WTC11 (cell line): ENCODE measurements around the gene EID2B. TPM values are rescaled to one million over a fixed set of nuclear protein-coding genes. Genes with fewer than 3 reads are reported as not detected.

Experiments used
- AR ChIP-seq: fragments of 250-450 bp; sonication (Bioruptor Pico); IDR thresholded peaks from 2 replicates; pipeline ENCODE4 v1.9.0; 2021; ENCODE audit warnings: mild to moderate bottlenecking
- CBFB ChIP-seq: sonication (generic); formaldehyde crosslinking; IDR thresholded peaks from 2 replicates; pipeline ENCODE4 v1.8.1; 2022; ENCODE audit warnings: mild to moderate bottlenecking, low read depth, missing genetic modification reagents
- CDX4 ChIP-seq: fragments of 250-450 bp; sonication (Bioruptor Pico); IDR thresholded peaks from 2 replicates; pipeline ENCODE4 v1.9.0; 2021; ENCODE audit warnings: moderate library complexity, mild to moderate bottlenecking, inconsistent platforms, borderline replicate concordance
- GABPB1 ChIP-seq: sonication (generic); formaldehyde crosslinking; IDR thresholded peaks from 2 replicates; pipeline ENCODE4 v1.8.1; 2023; ENCODE audit warnings: mild to moderate bottlenecking, missing genetic modification reagents
- MYBL2 ChIP-seq: sonication (generic); formaldehyde crosslinking; IDR thresholded peaks from 2 replicates; pipeline ENCODE4 v1.8.1; 2023; ENCODE audit warnings: mild to moderate bottlenecking, moderate library complexity, missing genetic modification reagents
- NR1H2 ChIP-seq: sonication (generic); formaldehyde crosslinking; IDR thresholded peaks from 2 replicates; pipeline ENCODE4 v1.9.0; 2021; ENCODE audit warnings: mild to moderate bottlenecking, moderate library complexity, missing genetic modification reagents
- NR3C1 ChIP-seq: sonication (generic); formaldehyde crosslinking; conservative IDR thresholded peaks from 2 replicates; pipeline ENCODE4 v1.8.1; 2023; ENCODE audit warnings: low read depth, mild to moderate bottlenecking, missing genetic modification reagents
- PRRX2 ChIP-seq: fragments of 250-450 bp; sonication (Bioruptor Pico); IDR thresholded peaks from 2 replicates; pipeline ENCODE4 v1.8.0; 2021; ENCODE audit warnings: mild to moderate bottlenecking
- SMAD4 ChIP-seq: sonication (generic); formaldehyde crosslinking; IDR thresholded peaks from 2 replicates; pipeline ENCODE4 v1.8.0; 2022; ENCODE audit warnings: mild to moderate bottlenecking, missing genetic modification reagents
- TEAD4 ChIP-seq: sonication (generic); formaldehyde crosslinking; IDR thresholded peaks from 2 replicates; pipeline ENCODE4 v1.8.0; 2022; ENCODE audit warnings: mild to moderate bottlenecking, missing genetic modification reagents
- TP53 ChIP-seq: sonication (generic); formaldehyde crosslinking; IDR thresholded peaks from 2 replicates; pipeline ENCODE4 v1.8.1; 2023; ENCODE audit warnings: mild to moderate bottlenecking, missing genetic modification reagents
- ZMAT4 ChIP-seq: fragments of 250-450 bp; sonication (Bioruptor Pico); IDR thresholded peaks from 2 replicates; pipeline ENCODE4 v1.9.0; 2021; ENCODE audit warnings: mild to moderate bottlenecking
- ZNF232 ChIP-seq: sonication (generic); formaldehyde crosslinking; IDR thresholded peaks from 2 replicates; pipeline ENCODE4 v1.8.0; 2022; ENCODE audit warnings: mild to moderate bottlenecking, missing genetic modification reagents
- total RNA-seq: library from RNA; stranded (reverse); gene quantifications from 3 replicates; pipeline ENCODE4 v1.2.3, GENCODE V29; 2021
- TF ChIP-seq, protein P1 (sequence below): sonication (generic); formaldehyde crosslinking; IDR thresholded peaks from 2 replicates; pipeline ENCODE4 v1.8.1; 2022; ENCODE audit warnings: mild to moderate bottlenecking, missing genetic modification reagents, moderate library complexity, borderline replicate concordance
- TF ChIP-seq, protein P2 (sequence below): sonication (generic); formaldehyde crosslinking; IDR thresholded peaks from 2 replicates; pipeline ENCODE4 v1.8.0; 2023; ENCODE audit warnings: missing genetic modification reagents
- TF ChIP-seq, protein P3 (sequence below): sonication (generic); formaldehyde crosslinking; IDR thresholded peaks from 2 replicates; pipeline ENCODE4 v1.8.0; 2022; ENCODE audit warnings: missing genetic modification reagents
- TF ChIP-seq, protein P4 (sequence below): sonication (generic); formaldehyde crosslinking; conservative IDR thresholded peaks from 2 replicates; pipeline ENCODE4 v1.8.1; 2022; ENCODE audit warnings: mild to moderate bottlenecking, missing genetic modification reagents

Gene EID2B
- total RNA-seq, 1 experiment from 2014 or later: 3.6 TPM

DNA sequence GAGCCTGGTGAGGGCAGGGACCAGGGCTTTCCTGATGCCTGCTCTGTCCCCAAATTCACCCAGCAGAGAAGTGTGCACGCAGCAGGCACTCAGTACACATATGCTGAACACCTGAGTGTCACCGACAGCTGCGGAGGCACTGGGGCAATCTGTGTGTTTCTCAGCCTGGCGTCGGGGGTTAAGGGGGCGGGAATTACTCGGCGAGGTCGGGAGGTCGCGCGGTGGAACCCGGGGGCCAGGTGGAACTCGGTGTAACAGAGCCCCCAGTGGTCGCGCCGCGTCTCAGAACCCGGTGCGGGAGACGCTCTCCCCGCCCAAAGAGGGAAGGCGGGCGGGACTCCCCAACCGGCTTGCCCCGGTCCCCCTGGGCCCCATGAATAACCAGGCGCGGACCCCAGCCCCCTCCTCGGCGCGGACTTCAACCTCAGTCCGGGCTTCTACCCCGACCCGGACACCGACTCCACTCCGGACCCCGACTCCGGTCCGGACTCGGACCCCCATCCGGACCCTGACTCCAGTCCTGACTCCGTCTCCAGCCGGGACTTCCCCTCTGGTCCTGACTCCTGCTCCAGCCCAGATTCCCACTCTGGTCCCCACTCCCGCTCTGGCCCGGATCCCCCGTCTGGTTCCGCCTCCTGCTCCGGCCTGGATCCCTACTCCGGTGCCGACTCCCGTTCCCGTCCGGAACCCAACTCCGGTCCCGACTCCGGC lies 17.7 kb downstream of the EID2B start, which contains the start of gene SELENOV (continued):
- TF ChIP-seq PRRX2 (CRISPR knock-in tag): no peak
- TF ChIP-seq, protein P1, sequence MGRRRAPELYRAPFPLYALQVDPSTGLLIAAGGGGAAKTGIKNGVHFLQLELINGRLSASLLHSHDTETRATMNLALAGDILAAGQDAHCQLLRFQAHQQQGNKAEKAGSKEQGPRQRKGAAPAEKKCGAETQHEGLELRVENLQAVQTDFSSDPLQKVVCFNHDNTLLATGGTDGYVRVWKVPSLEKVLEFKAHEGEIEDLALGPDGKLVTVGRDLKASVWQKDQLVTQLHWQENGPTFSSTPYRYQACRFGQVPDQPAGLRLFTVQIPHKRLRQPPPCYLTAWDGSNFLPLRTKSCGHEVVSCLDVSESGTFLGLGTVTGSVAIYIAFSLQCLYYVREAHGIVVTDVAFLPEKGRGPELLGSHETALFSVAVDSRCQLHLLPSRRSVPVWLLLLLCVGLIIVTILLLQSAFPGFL (CRISPR knock-in tag): no peak
- TF ChIP-seq, protein P2, sequence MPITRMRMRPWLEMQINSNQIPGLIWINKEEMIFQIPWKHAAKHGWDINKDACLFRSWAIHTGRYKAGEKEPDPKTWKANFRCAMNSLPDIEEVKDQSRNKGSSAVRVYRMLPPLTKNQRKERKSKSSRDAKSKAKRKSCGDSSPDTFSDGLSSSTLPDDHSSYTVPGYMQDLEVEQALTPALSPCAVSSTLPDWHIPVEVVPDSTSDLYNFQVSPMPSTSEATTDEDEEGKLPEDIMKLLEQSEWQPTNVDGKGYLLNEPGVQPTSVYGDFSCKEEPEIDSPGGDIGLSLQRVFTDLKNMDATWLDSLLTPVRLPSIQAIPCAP: 0 out of 2 replicates have a peak, but pooled peaks have one; percentile 7
- TF ChIP-seq NR3C1: no peak
- TF ChIP-seq MYBL2 (CRISPR knock-in tag): no peak
- TF ChIP-seq AR (CRISPR knock-in tag): no peak
- TF ChIP-seq TP53 (CRISPR knock-in tag): peak; percentile 17; the same call in 1 of the 2 replicates
- TF ChIP-seq ZNF232: no peak
- TF ChIP-seq, protein P3, sequence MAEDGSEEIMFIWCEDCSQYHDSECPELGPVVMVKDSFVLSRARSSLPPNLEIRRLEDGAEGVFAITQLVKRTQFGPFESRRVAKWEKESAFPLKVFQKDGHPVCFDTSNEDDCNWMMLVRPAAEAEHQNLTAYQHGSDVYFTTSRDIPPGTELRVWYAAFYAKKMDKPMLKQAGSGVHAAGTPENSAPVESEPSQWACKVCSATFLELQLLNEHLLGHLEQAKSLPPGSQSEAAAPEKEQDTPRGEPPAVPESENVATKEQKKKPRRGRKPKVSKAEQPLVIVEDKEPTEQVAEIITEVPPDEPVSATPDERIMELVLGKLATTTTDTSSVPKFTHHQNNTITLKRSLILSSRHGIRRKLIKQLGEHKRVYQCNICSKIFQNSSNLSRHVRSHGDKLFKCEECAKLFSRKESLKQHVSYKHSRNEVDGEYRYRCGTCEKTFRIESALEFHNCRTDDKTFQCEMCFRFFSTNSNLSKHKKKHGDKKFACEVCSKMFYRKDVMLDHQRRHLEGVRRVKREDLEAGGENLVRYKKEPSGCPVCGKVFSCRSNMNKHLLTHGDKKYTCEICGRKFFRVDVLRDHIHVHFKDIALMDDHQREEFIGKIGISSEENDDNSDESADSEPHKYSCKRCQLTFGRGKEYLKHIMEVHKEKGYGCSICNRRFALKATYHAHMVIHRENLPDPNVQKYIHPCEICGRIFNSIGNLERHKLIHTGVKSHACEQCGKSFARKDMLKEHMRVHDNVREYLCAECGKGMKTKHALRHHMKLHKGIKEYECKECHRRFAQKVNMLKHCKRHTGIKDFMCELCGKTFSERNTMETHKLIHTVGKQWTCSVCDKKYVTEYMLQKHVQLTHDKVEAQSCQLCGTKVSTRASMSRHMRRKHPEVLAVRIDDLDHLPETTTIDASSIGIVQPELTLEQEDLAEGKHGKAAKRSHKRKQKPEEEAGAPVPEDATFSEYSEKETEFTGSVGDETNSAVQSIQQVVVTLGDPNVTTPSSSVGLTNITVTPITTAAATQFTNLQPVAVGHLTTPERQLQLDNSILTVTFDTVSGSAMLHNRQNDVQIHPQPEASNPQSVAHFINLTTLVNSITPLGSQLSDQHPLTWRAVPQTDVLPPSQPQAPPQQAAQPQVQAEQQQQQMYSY (CRISPR knock-in tag): peak; percentile 100
- TF ChIP-seq CBFB (CRISPR knock-in tag): no peak
- no peak for TF ChIP-seq GABPB1 (CRISPR knock-in tag)
- no peak for TF ChIP-seq SMAD4 (CRISPR knock-in tag)
- TF ChIP-seq, protein P4, sequence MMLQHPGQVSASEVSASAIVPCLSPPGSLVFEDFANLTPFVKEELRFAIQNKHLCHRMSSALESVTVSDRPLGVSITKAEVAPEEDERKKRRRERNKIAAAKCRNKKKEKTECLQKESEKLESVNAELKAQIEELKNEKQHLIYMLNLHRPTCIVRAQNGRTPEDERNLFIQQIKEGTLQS (CRISPR knock-in tag): no peak
- TF ChIP-seq CDX4 (CRISPR knock-in tag): no peak
- TF ChIP-seq TEAD4: no peak
- no peak for TF ChIP-seq NR1H2 (CRISPR knock-in tag)
- no peak for TF ChIP-seq ZMAT4 (CRISPR knock-in tag)
